Large intestine (tissue), 3 donors: ENCODE results near the gene AMBRA1. TPM values are rescaled to one million over a fixed set of nuclear protein-coding genes. Genes with fewer than 3 reads are reported as not detected.

Experiments
- DNase-seq, 2 donors: peaks; one replicate each; pipeline versions ENCODE4 v3.0.0 to v3.0.0-alpha.2; 2013
- H3K27ac ChIP-seq: one replicate; pipeline ENCODE4 v1.5.1; 2013; ENCODE audit warnings: low read length
- H3K27me3 ChIP-seq: 2 replicates; pipeline ENCODE4 v1.6.1; 2013; ENCODE audit warnings: low read length; ENCODE audit not compliant: control insufficient read depth, insufficient read depth
- H3K36me3 ChIP-seq: 2 replicates; pipeline ENCODE4 v1.6.1; 2013; ENCODE audit warnings: low read length; ENCODE audit not compliant: control insufficient read depth, insufficient read depth
- H3K4me1 ChIP-seq: one replicate; pipeline ENCODE4 v1.6.1; 2013; ENCODE audit warnings: low read length; ENCODE audit not compliant: control insufficient read depth, insufficient read depth
- H3K4me3 ChIP-seq: one replicate; pipeline ENCODE4 v1.5.1; 2013; ENCODE audit warnings: low read length
- H3K9me3 ChIP-seq: one replicate; pipeline ENCODE4 v1.6.1; 2013; ENCODE audit warnings: mild to moderate bottlenecking, low read depth, low read length, moderate library complexity; ENCODE audit not compliant: control insufficient read depth
- WGBS: methylation state at CpG from one replicate; pipeline ENCODE4 v1.1.5; 2013; ENCODE audit warnings: low lambda C conversion rate; ENCODE audit not compliant: insufficient coverage; 5-methylcytosine and 5-hydroxymethylcytosine counted together
- polyA plus RNA-seq: library from polyadenylated mRNA; unstranded; fragments of 120-200 nt; gene quantifications from one replicate; pipeline ENCODE4 v1.2.1, GENCODE V29; 2013

Gene AMBRA1
- polyA plus RNA-seq, 1 donor: 20.2 TPM

DNA sequence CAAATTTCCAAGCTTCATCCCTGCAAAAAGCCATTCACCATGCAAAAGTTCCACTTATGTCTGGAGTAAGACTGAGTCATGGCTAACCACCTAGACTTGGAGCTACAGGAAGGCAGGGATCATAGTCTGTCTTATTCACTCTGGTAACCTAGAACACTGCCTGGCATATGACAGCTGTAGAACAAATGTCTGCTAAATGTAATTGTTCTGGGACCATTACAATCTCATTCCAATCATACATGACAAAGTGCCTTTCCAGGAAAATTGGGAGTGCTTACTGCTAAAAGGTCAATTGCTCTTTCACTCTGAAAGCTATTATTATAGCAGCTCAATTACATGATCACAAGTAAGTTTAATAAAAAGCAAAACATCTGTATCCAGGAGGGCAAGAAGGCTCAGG lies 103.2 kb downstream of the AMBRA1 start:
- H3K36me3 ChIP-seq: peaks cover 27% of the 10 kb centered on the region
- H3K9me3 ChIP-seq: no peaks in the 10 kb centered on the region
- no peak overlapping the region for H3K27ac ChIP-seq
- H3K4me1 ChIP-seq: peaks cover 16% of the 10 kb centered on the region
- no peak for DNase-seq
- no peaks in the 10 kb centered on the region for H3K27me3 ChIP-seq
- H3K4me3 ChIP-seq: no peak overlapping the region

- peak in 1 of 2 donors; percentile 48 for DNase-seq
- H3K36me3 ChIP-seq: peaks cover 27% of the 10 kb centered on the region
- no peak overlapping the region for H3K27ac ChIP-seq
- no peak overlapping the region for H3K4me3 ChIP-seq
- no peaks in the 10 kb centered on the region for H3K9me3 ChIP-seq
- H3K27me3 ChIP-seq: no peaks in the 10 kb centered on the region
- no CpG with 5 or more reads among the region's 6 CpGs for WGBS
- H3K4me1 ChIP-seq: peaks cover 12% of the 10 kb centered on the region
Observed at GRCh38 chr11:46489656-46490560, 103.9 kb downstream of the AMBRA1 start.

GRCh38 chr11:46485856-46486443 lies 107.9 kb downstream of the AMBRA1 start:
- WGBS: no CpG with 5 or more reads among the region's 4 CpGs
- Histone ChIP-seq H3K27me3 (no peaks in the 10 kb centered on the region), H3K9me3 (no peaks in the 10 kb centered on the region), H3K36me3 (peaks cover 5% of the 10 kb centered on the region), H3K4me1 (peaks cover 3% of the 10 kb centered on the region), H3K27ac (no peak overlapping the region), H3K4me3 (no peak overlapping the region)
- peak in 1 of 2 donors; percentile 60 for DNase-seq

DNA sequence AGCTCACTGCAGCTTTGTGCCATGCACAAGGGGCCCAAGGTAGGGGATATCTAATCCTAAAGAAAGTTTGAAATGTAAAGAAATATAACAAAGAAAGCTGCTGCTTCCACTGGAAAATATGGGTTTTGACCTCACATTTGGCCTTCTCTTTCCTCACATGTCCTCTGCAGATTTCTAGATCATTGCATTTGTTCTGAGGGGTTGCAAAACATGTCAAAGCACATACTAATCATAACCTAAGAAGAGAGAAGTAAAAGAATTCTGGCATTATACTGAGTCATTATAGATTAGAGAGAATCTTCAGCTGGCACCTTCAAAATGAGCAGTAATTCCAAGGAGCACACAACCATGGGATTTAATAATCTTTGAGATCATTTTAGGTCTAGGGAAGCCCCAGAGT lies 109.7 kb downstream of the AMBRA1 start:
- H3K36me3 ChIP-seq: no peaks in the 10 kb centered on the region
- DNase-seq: no peak
- H3K4me1 ChIP-seq: peaks cover 3% of the 10 kb centered on the region
- no peaks in the 10 kb centered on the region for H3K27me3 ChIP-seq
- H3K9me3 ChIP-seq: no peaks in the 10 kb centered on the region
- no peak overlapping the region for H3K27ac ChIP-seq
- H3K4me3 ChIP-seq: no peak overlapping the region

GRCh38 chr11:46480909-46481308 lies 112.9 kb downstream of the AMBRA1 start:
- peaks cover 3% of the 10 kb centered on the region for H3K4me1 ChIP-seq
- no peak overlapping the region for H3K4me3 ChIP-seq
- H3K27ac ChIP-seq: no peak overlapping the region
- peaks cover 2% of the 10 kb centered on the region for H3K36me3 ChIP-seq
- no peaks in the 10 kb centered on the region for H3K27me3 ChIP-seq
- WGBS: no CpG with 5 or more reads among the region's 3 CpGs
- H3K9me3 ChIP-seq: no peaks in the 10 kb centered on the region
- DNase-seq: no peak

GRCh38 chr11:46480166-46480726 lies 113.6 kb downstream of the AMBRA1 start:
- Histone ChIP-seq H3K27me3 (no peaks in the 10 kb centered on the region), H3K4me3 (no peak overlapping the region), H3K27ac (no peak overlapping the region), H3K9me3 (no peaks in the 10 kb centered on the region), H3K36me3 (peaks cover 4% of the 10 kb centered on the region), H3K4me1 (no peaks in the 10 kb centered on the region)
- DNase-seq: no peak
- WGBS: 90% methylated on average over 2 of the region's 2 CpGs

GRCh38 chr11:46479601-46480000 lies 114.2 kb downstream of the AMBRA1 start:
- Histone ChIP-seq H3K4me1 (no peaks in the 10 kb centered on the region), H3K36me3 (peaks cover 4% of the 10 kb centered on the region), H3K27ac (no peak overlapping the region), H3K27me3 (no peaks in the 10 kb centered on the region), H3K4me3 (no peak overlapping the region), H3K9me3 (no peaks in the 10 kb centered on the region)
- no peak for DNase-seq
- no CpG with 5 or more reads among the region's 7 CpGs for WGBS

- Histone ChIP-seq H3K4me3 (no peak overlapping the region), H3K9me3 (no peaks in the 10 kb centered on the region), H3K4me1 (peaks cover 2% of the 10 kb centered on the region), H3K27me3 (no peaks in the 10 kb centered on the region), H3K27ac (no peak overlapping the region), H3K36me3 (peaks cover 4% of the 10 kb centered on the region)
- no CpG with 5 or more reads among the region's 1 CpG for WGBS
- no peak for DNase-seq
Observed at GRCh38 chr11:46478196-46478595, 115.6 kb downstream of the AMBRA1 start.

GRCh38 chr11:46477136-46477535 lies 116.7 kb downstream of the AMBRA1 start:
- peaks cover 8% of the 10 kb centered on the region for H3K4me1 ChIP-seq
- H3K36me3 ChIP-seq: peaks cover 4% of the 10 kb centered on the region
- H3K27ac ChIP-seq: no peak overlapping the region
- no peaks in the 10 kb centered on the region for H3K27me3 ChIP-seq
- DNase-seq: no peak
- WGBS: no CpG with 5 or more reads among the region's 1 CpG
- no peaks in the 10 kb centered on the region for H3K9me3 ChIP-seq
- no peak overlapping the region for H3K4me3 ChIP-seq

DNA sequence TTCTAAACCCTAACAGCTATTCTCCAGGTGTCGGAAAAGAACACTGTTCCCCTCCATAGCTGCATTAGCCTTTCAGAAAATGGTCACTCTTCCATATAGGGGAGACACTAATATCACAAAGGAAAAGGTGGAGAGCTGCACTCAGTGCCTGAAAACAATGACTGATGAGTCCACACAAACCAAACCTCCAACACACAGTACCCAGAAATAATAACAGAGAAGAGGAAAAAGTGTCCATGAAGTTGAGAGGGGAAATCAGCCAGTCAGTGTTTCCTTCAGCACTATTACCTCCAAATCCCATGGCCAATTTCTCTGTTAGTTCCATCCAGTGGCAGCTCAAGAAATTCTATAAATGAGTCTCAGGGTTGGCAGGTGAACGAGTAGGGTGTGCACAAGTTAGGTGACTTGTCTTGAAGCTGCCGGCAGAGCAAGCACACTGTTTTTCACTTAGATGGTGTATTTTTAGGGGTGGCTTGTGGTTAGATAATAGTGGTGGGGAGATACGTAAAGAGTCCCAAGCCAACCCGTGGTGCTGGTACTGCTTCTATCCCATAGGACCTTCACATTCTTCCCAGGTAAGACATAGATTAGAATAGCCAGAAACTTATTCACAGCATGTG lies 117.8 kb downstream of the AMBRA1 start:
- no peak overlapping the region for H3K4me3 ChIP-seq
- WGBS: 100% methylated on average over 1 of the region's 5 CpGs
- peaks cover 14% of the 10 kb centered on the region for H3K4me1 ChIP-seq
- no peak for DNase-seq
- H3K36me3 ChIP-seq: peaks cover 4% of the 10 kb centered on the region
- H3K9me3 ChIP-seq: no peaks in the 10 kb centered on the region
- no peak overlapping the region for H3K27ac ChIP-seq
- H3K27me3 ChIP-seq: no peaks in the 10 kb centered on the region
